K562 (cell line): Measurements from ENCODE around the gene PAX2. TPM values are rescaled to one million over a fixed set of nuclear protein-coding genes. Genes with fewer than 3 reads are reported as not detected.

Experiments used
- ATAC-seq: fragments of 200-7000 bp; cut with Tn5 transposase; 3 replicates; pipeline ENCODE4 v1.9.1; 2020; ENCODE audit warnings: moderate library complexity
- BruUV-seq: library from RNA; stranded (reverse); fragments of 400-500 nt; replicated peaks from 2 replicates; lab custom pipeline; 2021; lab: Mats Ljungman, UMichigan
- CTCF ChIA-PET: fragments of 300-600 bp; formaldehyde crosslinking; extraction: SDS; loops from one replicate; lab custom pipeline; 2021; ENCODE audit warnings: low intra/inter-chr PET ratio; lab: Yijun Ruan, JAX
- POLR2A ChIA-PET: fragments of 300-600, 350-650 bp; sonication (Branson Sonifier 250); formaldehyde crosslinking; extraction: SDS; loops from one replicate; lab custom pipeline; 2021; ENCODE audit warnings: antibody characterized with exemption, inconsistent platforms; lab: Yijun Ruan, JAX
- DNase-seq, 4 experiments: peaks; one replicate each; pipeline versions ENCODE4 v3.0.0 to v3.0.0-alpha.2; 2011 to 2018; ENCODE audit warnings: low spot score in 3 of 4, mixed read lengths in 3 of 4; ENCODE audit errors: extremely low read depth in 1 of 4
- FAIRE-seq: peaks from 2 replicates; lab custom pipeline; 2011; peaks lifted over from hg19 to GRCh38; lab: Jason Lieb, UNC
- H2AFZ ChIP-seq: 2 replicates; pipeline ENCODE4 v1.6.0; 2011; ENCODE audit warnings: low read depth, low read length, control low read depth, inconsistent platforms
- H3K27ac ChIP-seq: fragments of 200-600 bp; 3 replicates; pipeline ENCODE4 v1.8.0; 2011; ENCODE audit warnings: low read depth, mild to moderate bottlenecking, control low read depth, inconsistent platforms, low read length, moderate library complexity, mixed read lengths; ENCODE audit errors: extremely low read depth
- H3K27me3 ChIP-seq, 2 experiments: fragments of 300-600 bp in 1 of 2; 2 replicates in 1 of 2; 3 replicates in 1 of 2; pipeline versions ENCODE4 v1.6.0 to v1.8.0; 2011; ENCODE audit warnings: inconsistent platforms in 2 of 2, low read length in 2 of 2, mild to moderate bottlenecking in 1 of 2, mixed read lengths in 1 of 2, moderate library complexity in 1 of 2; ENCODE audit not compliant: control insufficient read depth in 2 of 2, insufficient read depth in 2 of 2
- H3K36me3 ChIP-seq: fragments of 300-600 bp; 3 replicates; pipeline ENCODE4 v1.8.0; 2011; ENCODE audit warnings: mild to moderate bottlenecking, low read length, inconsistent platforms; ENCODE audit not compliant: control insufficient read depth, insufficient read depth
- H3K4me1 ChIP-seq, 2 experiments: fragments of 200-600 bp in 1 of 2; replicated peaks in 1 of 2; 2 replicates in 1 of 2; 3 replicates in 1 of 2; pipeline versions ENCODE4 v1.5.1 to v1.8.0; 2011; ENCODE audit warnings: inconsistent platforms in 2 of 2, low read length in 2 of 2, mild to moderate bottlenecking in 1 of 2, mixed read lengths in 1 of 2, moderate library complexity in 1 of 2; ENCODE audit not compliant: control insufficient read depth in 2 of 2, insufficient read depth in 2 of 2
- H3K4me2 ChIP-seq: 2 replicates; pipeline ENCODE4 v1.6.1; 2011; ENCODE audit warnings: low read length, control low read depth, inconsistent platforms, mixed read lengths; ENCODE audit not compliant: insufficient read depth
- H3K4me3 ChIP-seq: fragments of 200-600 bp; sonication (generic), shearing (Covaris generic); 2 replicates; pipeline ENCODE4 v1.5.1; 2016; ENCODE audit warnings: control low read depth, inconsistent platforms
- H3K79me2 ChIP-seq: fragments of 200-600 bp; 3 replicates; pipeline ENCODE4 v1.8.0; 2011; ENCODE audit warnings: low read length, inconsistent platforms; ENCODE audit not compliant: control insufficient read depth, insufficient read depth
- H3K9ac ChIP-seq, 2 experiments: 2 replicates each; pipeline versions ENCODE4 v1.6.0 to v1.6.1; 2011; ENCODE audit warnings: low read depth in 2 of 2, low read length in 2 of 2, control low read depth in 1 of 2, inconsistent platforms in 1 of 2, mild to moderate bottlenecking in 1 of 2, mixed read lengths in 1 of 2; ENCODE audit not compliant: insufficient read depth in 1 of 2
- H3K9me1 ChIP-seq: one replicate; pipeline ENCODE4 v1.6.0; 2011; ENCODE audit warnings: inconsistent platforms, mild to moderate bottlenecking, low read length, moderate library complexity; ENCODE audit not compliant: control insufficient read depth, insufficient read depth
- H3K9me3 ChIP-seq: replicated peaks from 2 replicates; pipeline ENCODE4 v1.5.1; 2011; ENCODE audit warnings: low read depth, low read length, inconsistent platforms; ENCODE audit not compliant: control insufficient read depth, insufficient read depth
- H4K20me1 ChIP-seq: replicated peaks from 2 replicates; pipeline ENCODE4 v1.6.1; 2011; ENCODE audit warnings: low read length, inconsistent platforms, mixed read lengths; ENCODE audit not compliant: control insufficient read depth, insufficient read depth
- ASH1L ChIP-seq: fragments of 450-650 bp; IDR thresholded peaks from 2 replicates; pipeline ENCODE4 v1.6.1; 2018; ENCODE audit warnings: borderline replicate concordance, mild to moderate bottlenecking, low read depth; ENCODE audit not compliant: partially characterized antibody
- BCL6 ChIP-seq: fragments of 250-450 bp; sonication (Bioruptor Pico); IDR thresholded peaks from 2 replicates; pipeline ENCODE4 v1.4.0; 2020
- BCOR ChIP-seq: fragments of 450-650 bp; IDR thresholded peaks from 2 replicates; pipeline ENCODE4 v1.6.1; 2016
- E2F6 ChIP-seq, 2 experiments: IDR thresholded peaks; 2 replicates each; pipeline ENCODE4 v1.6.1; 2011; ENCODE audit warnings: borderline replicate concordance in 1 of 2, control low read depth in 1 of 2, low read depth in 1 of 2, low read length in 1 of 2, mild to moderate bottlenecking in 1 of 2, mixed read lengths in 1 of 2, moderate library complexity in 1 of 2; ENCODE audit not compliant: insufficient read depth in 1 of 2, insufficient read length in 1 of 2, poor library complexity in 1 of 2, severe bottlenecking in 1 of 2; ENCODE audit errors: extremely low read depth in 1 of 2
- FOSL1 ChIP-seq: fragments of 200-800 bp; sonication (Bioruptor generic); conservative IDR thresholded peaks from 2 replicates; pipeline ENCODE4 v1.6.1; 2016; ENCODE audit warnings: missing genetic modification characterization, missing compliant biosample characterization
- FOXA1 ChIP-seq: fragments of 450-650 bp; IDR thresholded peaks from 2 replicates; pipeline ENCODE4 v1.6.1; 2016; ENCODE audit warnings: mild to moderate bottlenecking, borderline replicate concordance
- HDAC8 ChIP-seq: fragments of 450-650 bp; IDR thresholded peaks from 2 replicates; pipeline ENCODE4 v1.6.1; 2016; ENCODE audit warnings: mild to moderate bottlenecking, missing genetic modification characterization, moderate library complexity, missing compliant biosample characterization
- MECOM ChIP-seq: fragments of 250-450 bp; sonication (Bioruptor Pico); IDR thresholded peaks from 2 replicates; pipeline ENCODE4 v1.8.0; 2022; ENCODE audit warnings: inconsistent platforms
- NFRKB ChIP-seq: fragments of 450-650 bp; IDR thresholded peaks from 2 replicates; pipeline ENCODE4 v1.6.1; 2016; ENCODE audit warnings: low read depth
- NR2C1 ChIP-seq, 2 experiments: fragments of 450-650 bp; IDR thresholded peaks; 2 replicates each; pipeline ENCODE4 v1.6.1; 2017; ENCODE audit warnings: mild to moderate bottlenecking in 2 of 2, antibody characterized with exemption in 1 of 2, inconsistent platforms in 1 of 2, missing compliant biosample characterization in 1 of 2, missing genetic modification characterization in 1 of 2
- PHF20 ChIP-seq: fragments of 450-650 bp; IDR thresholded peaks from 2 replicates; pipeline ENCODE4 v1.6.1; 2018; ENCODE audit not compliant: partially characterized antibody
- PRDM10 ChIP-seq: fragments of 450-650 bp; IDR thresholded peaks from 2 replicates; pipeline ENCODE4 v1.6.1; 2018; ENCODE audit not compliant: partially characterized antibody
- PRMT5 ChIP-seq: sonication (generic); formaldehyde crosslinking; IDR thresholded peaks from 2 replicates; pipeline ENCODE4 v1.5.0; 2020; ENCODE audit warnings: missing genetic modification reagents
- XRCC4 ChIP-seq: IDR thresholded peaks from one replicate; pipeline ENCODE4 v1.6.1; 2011; ENCODE audit not compliant: insufficient read depth, insufficient read length; ENCODE audit errors: extremely low read depth
- ZBTB1 ChIP-seq: sonication (generic); formaldehyde crosslinking; IDR thresholded peaks from 2 replicates; pipeline ENCODE4 v1.8.1; 2023; ENCODE audit warnings: missing genetic modification reagents, low read depth, mild to moderate bottlenecking, borderline replicate concordance
- ZNF766 ChIP-seq: fragments of 200-800 bp; sonication (Bioruptor generic); conservative IDR thresholded peaks from 2 replicates; pipeline ENCODE4 v1.6.1; 2016; ENCODE audit warnings: missing genetic modification characterization, missing compliant biosample characterization
- ZNF780A ChIP-seq: fragments of 250-450 bp; sonication (Bioruptor Pico); IDR thresholded peaks from 2 replicates; pipeline ENCODE4 v1.5.0; 2021; ENCODE audit warnings: mild to moderate bottlenecking
- WGBS: fragments of 100-300 bp; shearing (Covaris generic); methylation state at CpG from one replicate; pipeline ENCODE4 v1.1.6; 2016; ENCODE audit warnings: low coverage, mixed read lengths; ENCODE audit not compliant: insufficient coverage; ENCODE audit errors: missing lambda C conversion rate; 5-methylcytosine and 5-hydroxymethylcytosine counted together
- in situ Hi-C: fragments of 300-500 bp; cut with MboI; formaldehyde crosslinking; loops from 4 replicates; pipeline ENCODE4 v1.15.0; 2018; ENCODE audit warnings: inconsistent platforms, mixed read lengths
- intact Hi-C: fragments of 100-400 bp; cut with micrococcal nuclease; formaldehyde crosslinking; loops from 2 replicates; pipeline ENCODE4 v1.14.2; 2022
- polyA plus RNA-seq, 8 experiments: library from polyadenylated mRNA; depleted of rRNA in 4 of 8; stranded (reverse) in 5 of 8; unstranded in 3 of 8; fragments of >200 nt; fragmentation: Nextera tagmentation in 2 of 8; fragmentation: Illumina TruSeq in 1 of 8; extraction: Ambion mirVana in 2 of 8; extraction: Trizol in 1 of 8; gene quantifications; 2 replicates each; pipeline versions ENCODE4 v1.2.1 to v1.2.3, GENCODE V29; 2011 to 2014; ENCODE audit warnings: inconsistent platforms in 1 of 8, missing spikeins in 1 of 8
- total RNA-seq, 7 experiments: library from RNA; depleted of rRNA in 6 of 7; stranded (reverse); fragments of >200 nt in 6 of 7; fragmentation: Illumina TruSeq in 2 of 7; extraction: Trizol in 2 of 7; gene quantifications; 2 replicates each; pipeline versions ENCODE4 v1.2.1 to v1.2.3, GENCODE V29; 2011 to 2021; ENCODE audit warnings: low replicate concordance in 1 of 7

PAX2 gene
- total and polyA plus RNA-seq, 9 of the 15 experiments (the other 6 are each of a cell fraction or from before 2014, with no cell fraction given) = not detected

- in situ Hi-C loops (no loop called here), intact Hi-C loops (no loop called here)
- H3K9me3 ChIP-seq = no peaks in the 10 kb centered on the region
- FAIRE-seq = no peak
- ChIA-PET CTCF (no interaction called here), POLR2A (interaction anchor here (0.5 to 1.0 kb wide), 3 partner anchors 10 to 825 kb away, joined by 3 to 6 read pairs (median 4); no protein-coding TSS in a partner anchor)
- no peaks in the 10 kb centered on the region for H3K36me3 ChIP-seq
- H3K27me3 ChIP-seq = peaks cover 7 to 66% of the 10 kb centered on the region in 2 experiments; a peak in 4 of 5 replicates
- no peaks in the 10 kb centered on the region for H3K4me1 ChIP-seq
- no peak overlapping the region for H3K4me3 ChIP-seq
- no TSS peak for BruUV-seq
- H3K9me1 ChIP-seq = no peaks in the 10 kb centered on the region
- H2AFZ ChIP-seq = no peak overlapping the region
- no peak overlapping the region for H3K4me2 ChIP-seq
- H3K79me2 ChIP-seq = no peaks in the 10 kb centered on the region
- no peak for DNase-seq
- WGBS = 3% methylated on average over 14 of the region's 16 CpGs
- H4K20me1 ChIP-seq = no peaks in the 10 kb centered on the region; the same call in 1 of the 2 replicates
- ATAC-seq = no peak
- H3K27ac ChIP-seq = no peak overlapping the region
- no peak overlapping the region for H3K9ac ChIP-seq
- TF ChIP-seq ASH1L = no peak
- no peak for TF ChIP-seq BCOR
- no peak for TF ChIP-seq PRDM10
- TF ChIP-seq MECOM = no peak
- TF ChIP-seq ZNF780A (CRISPR knock-in tag) = no peak
- TF ChIP-seq PRMT5 = no peak
- no peak for TF ChIP-seq ZNF766 (CRISPR knock-in tag)
- TF ChIP-seq NR2C1 (IDR thresholded peaks at IDR 0.05) = no peak
- TF ChIP-seq NR2C1 (tag; IDR thresholded peaks at IDR 0.05) = no peak
- no peak for TF ChIP-seq ZBTB1 (CRISPR knock-in tag)
- TF ChIP-seq E2F6 (IDR thresholded peaks at IDR 0.05; ENCODE audit: borderline replicate concordance in 1 of 2, extremely low read depth in 1 of 2, insufficient read depth in 1 of 2, insufficient read length in 1 of 2, low read depth in 1 of 2, low read length in 1 of 2, poor library complexity in 1 of 2, severe bottlenecking in 1 of 2) = no peak
- TF ChIP-seq BCL6 (CRISPR knock-in tag) = no peak
- TF ChIP-seq XRCC4 = no peak
- no peak for TF ChIP-seq FOSL1
- TF ChIP-seq HDAC8 (tag) = no peak
- TF ChIP-seq FOXA1 = no peak
- no peak for TF ChIP-seq NFRKB
- no peak for TF ChIP-seq PHF20
Observed at GRCh38 chr10:100811752-100812750, 66.7 kb downstream of the PAX2 start.
